Measurements from ENCODE around the gene CNTN6. TPM values are rescaled to one million over a fixed set of nuclear protein-coding genes. Genes with fewer than 3 reads are reported as not detected.

CNTN6 gene
- total RNA-seq: under 0.01 TPM in 1 of 2 replicates, not detected in the other

- no peaks in the 10 kb centered on the region for H3K9me3 ChIP-seq (ENCODE audit: low read depth, low read length)
- H3K4me1 ChIP-seq (ENCODE audit: insufficient read depth, low read length): no peaks in the 10 kb centered on the region
- H3K27ac ChIP-seq (ENCODE audit: low read depth, low read length): no peak within 1 kb of the TSS
- no peak for TF ChIP-seq CTCF (IDR thresholded peaks at IDR 0.05; ENCODE audit: extremely low read depth, low read depth, low read length)
- DNase-seq (ENCODE audit: insufficient read length, low spot score, missing footprints): no peak
- no peak within 1 kb of the TSS for H2AFZ ChIP-seq (ENCODE audit: low read length)
- H4K20me1 ChIP-seq (ENCODE audit: insufficient read depth, low read length): no peaks in the 10 kb centered on the region
- H3K36me3 ChIP-seq (ENCODE audit: insufficient read depth, low read length): no peaks in the 10 kb centered on the region
- H3K27me3 ChIP-seq (ENCODE audit: insufficient read depth, low read length): no peaks in the 10 kb centered on the region
- no peaks in the 10 kb centered on the region for H3K79me2 ChIP-seq (ENCODE audit: insufficient read depth, low read length)
- H3K4me2 ChIP-seq (ENCODE audit: insufficient read depth, low read length): no peak within 1 kb of the TSS
- H3K4me3 ChIP-seq (ENCODE audit: insufficient read depth, low read length): no peak within 1 kb of the TSS
These were observed at the start of gene CNTN6 for GRCh38 chr3:1092771-1093170. TSS of gene CNTN6 (plus strand) at chr3:1093024. CDS start at chr3:1148009, 54,985 bp downstream.

- H3K4me2 ChIP-seq (ENCODE audit: insufficient read depth, low read length): no peak overlapping the region
- no peaks in the 10 kb centered on the region for H3K79me2 ChIP-seq (ENCODE audit: insufficient read depth, low read length)
- no peaks in the 10 kb centered on the region for H4K20me1 ChIP-seq (ENCODE audit: insufficient read depth, low read length)
- no peak overlapping the region for H3K27ac ChIP-seq (ENCODE audit: low read depth, low read length)
- H2AFZ ChIP-seq (ENCODE audit: low read length): no peak overlapping the region
- no peaks in the 10 kb centered on the region for H3K36me3 ChIP-seq (ENCODE audit: insufficient read depth, low read length)
- no peaks in the 10 kb centered on the region for H3K4me1 ChIP-seq (ENCODE audit: insufficient read depth, low read length)
- H3K27me3 ChIP-seq (ENCODE audit: insufficient read depth, low read length): no peaks in the 10 kb centered on the region
- no peaks in the 10 kb centered on the region for H3K9me3 ChIP-seq (ENCODE audit: low read depth, low read length)
- H3K4me3 ChIP-seq (ENCODE audit: insufficient read depth, low read length): no peak overlapping the region
- no peak for DNase-seq (ENCODE audit: insufficient read length, low spot score, missing footprints)
- TF ChIP-seq CTCF (IDR thresholded peaks at IDR 0.05; ENCODE audit: extremely low read depth, low read depth, low read length): no peak
These were observed 44.3 kb upstream of the CNTN6 start for GRCh38 chr3:1048558-1048957.

GRCh38 chr3:1055870-1056269 lies 37.0 kb upstream of the CNTN6 start:
- no peaks in the 10 kb centered on the region for H3K4me1 ChIP-seq (ENCODE audit: insufficient read depth, low read length)
- H3K9me3 ChIP-seq (ENCODE audit: low read depth, low read length): no peaks in the 10 kb centered on the region
- no peaks in the 10 kb centered on the region for H3K36me3 ChIP-seq (ENCODE audit: insufficient read depth, low read length)
- no peaks in the 10 kb centered on the region for H3K79me2 ChIP-seq (ENCODE audit: insufficient read depth, low read length)
- H3K27ac ChIP-seq (ENCODE audit: low read depth, low read length): no peak overlapping the region
- no peak overlapping the region for H2AFZ ChIP-seq (ENCODE audit: low read length)
- TF ChIP-seq CTCF (IDR thresholded peaks at IDR 0.05; ENCODE audit: extremely low read depth, low read depth, low read length): no peak
- no peaks in the 10 kb centered on the region for H3K27me3 ChIP-seq (ENCODE audit: insufficient read depth, low read length)
- H4K20me1 ChIP-seq (ENCODE audit: insufficient read depth, low read length): no peaks in the 10 kb centered on the region
- no peak overlapping the region for H3K4me2 ChIP-seq (ENCODE audit: insufficient read depth, low read length)
- no peak for DNase-seq (ENCODE audit: insufficient read length, low spot score, missing footprints)
- no peak overlapping the region for H3K4me3 ChIP-seq (ENCODE audit: insufficient read depth, low read length)

- Histone ChIP-seq H3K4me2 (ENCODE audit: insufficient read depth, low read length) (no peak overlapping the region), H3K27ac (ENCODE audit: low read depth, low read length) (no peak overlapping the region), H3K9me3 (ENCODE audit: low read depth, low read length) (no peaks in the 10 kb centered on the region), H3K4me1 (ENCODE audit: insufficient read depth, low read length) (no peaks in the 10 kb centered on the region), H3K27me3 (ENCODE audit: insufficient read depth, low read length) (no peaks in the 10 kb centered on the region), H3K4me3 (ENCODE audit: insufficient read depth, low read length) (no peak overlapping the region), H2AFZ (ENCODE audit: low read length) (no peak overlapping the region), H4K20me1 (ENCODE audit: insufficient read depth, low read length) (no peaks in the 10 kb centered on the region), H3K36me3 (ENCODE audit: insufficient read depth, low read length) (no peaks in the 10 kb centered on the region), H3K79me2 (ENCODE audit: insufficient read depth, low read length) (no peaks in the 10 kb centered on the region)
- no peak for TF ChIP-seq CTCF (IDR thresholded peaks at IDR 0.05; ENCODE audit: extremely low read depth, low read depth, low read length)
- no peak for DNase-seq (ENCODE audit: insufficient read length, low spot score, missing footprints)
These were observed 36.1 kb upstream of the CNTN6 start for GRCh38 chr3:1056744-1057143.

Data from osteoblast (primary cell).